GM10248 (cell line): ENCODE data around the gene BFSP1.

Experiments used
- CTCF ChIA-PET: fragments of 300-600 bp; sonication (Branson Sonifier 250); formaldehyde crosslinking; extraction: SDS; loops from one replicate; lab custom pipeline; 2021; ENCODE audit warnings: antibody characterized with exemption; lab: Yijun Ruan, JAX
- POLR2A ChIA-PET: fragments of 350-650 bp; sonication (Branson Sonifier 250); formaldehyde crosslinking; extraction: SDS; loops from one replicate; lab custom pipeline; 2020; ENCODE audit warnings: antibody characterized with exemption; lab: Yijun Ruan, JAX
- DNase-seq: peaks from one replicate; pipeline ENCODE4 v3.0.0; 2012; ENCODE audit errors: extremely low spot score
- CTCF ChIP-seq: IDR thresholded peaks from 2 replicates; pipeline ENCODE4 v1.5.1; 2012; ENCODE audit warnings: mild to moderate bottlenecking, low read depth; ENCODE audit errors: extremely low read depth, missing control alignments, control extremely low read depth

The BFSP1 gene

GRCh38 chr20:17499041-17499440 is 32.1 kb downstream of the BFSP1 start:
- ChIA-PET CTCF (interaction anchor here (0.7 to 2.2 kb wide), 2 partner anchors 12 to 505 kb away, joined by 4 to 8 read pairs; no protein-coding TSS in a partner anchor), POLR2A (no interaction called here)
- no peak for DNase-seq
- no peak for TF ChIP-seq CTCF

DNA sequence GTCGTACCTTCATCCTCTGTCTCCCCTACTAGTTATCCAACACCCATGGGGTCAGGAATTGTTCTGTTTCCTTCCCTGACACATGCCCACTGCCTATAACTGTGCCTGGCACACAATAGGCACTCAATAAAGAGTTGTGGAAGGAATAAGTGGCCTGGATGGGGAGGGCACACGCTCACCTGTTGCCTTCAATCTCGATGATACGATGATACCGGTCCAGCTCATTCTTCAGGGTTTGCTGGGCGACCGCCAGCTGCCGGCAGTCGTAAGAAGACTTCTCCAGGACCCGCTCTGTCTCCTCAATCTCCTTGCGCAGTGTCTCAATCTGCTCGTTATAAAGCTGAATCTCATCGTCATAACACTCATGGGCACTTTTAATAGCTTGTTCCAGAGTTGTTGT is 32.5 kb downstream of the BFSP1 start:
- no peak for TF ChIP-seq CTCF
- no peak for DNase-seq
- ChIA-PET POLR2A (no interaction called here), CTCF (interaction anchor here (0.7 to 2.2 kb wide), 4 partner anchors 12 to 505 kb away, joined by 3 to 8 read pairs (median 4); no protein-coding TSS in a partner anchor)

DNA sequence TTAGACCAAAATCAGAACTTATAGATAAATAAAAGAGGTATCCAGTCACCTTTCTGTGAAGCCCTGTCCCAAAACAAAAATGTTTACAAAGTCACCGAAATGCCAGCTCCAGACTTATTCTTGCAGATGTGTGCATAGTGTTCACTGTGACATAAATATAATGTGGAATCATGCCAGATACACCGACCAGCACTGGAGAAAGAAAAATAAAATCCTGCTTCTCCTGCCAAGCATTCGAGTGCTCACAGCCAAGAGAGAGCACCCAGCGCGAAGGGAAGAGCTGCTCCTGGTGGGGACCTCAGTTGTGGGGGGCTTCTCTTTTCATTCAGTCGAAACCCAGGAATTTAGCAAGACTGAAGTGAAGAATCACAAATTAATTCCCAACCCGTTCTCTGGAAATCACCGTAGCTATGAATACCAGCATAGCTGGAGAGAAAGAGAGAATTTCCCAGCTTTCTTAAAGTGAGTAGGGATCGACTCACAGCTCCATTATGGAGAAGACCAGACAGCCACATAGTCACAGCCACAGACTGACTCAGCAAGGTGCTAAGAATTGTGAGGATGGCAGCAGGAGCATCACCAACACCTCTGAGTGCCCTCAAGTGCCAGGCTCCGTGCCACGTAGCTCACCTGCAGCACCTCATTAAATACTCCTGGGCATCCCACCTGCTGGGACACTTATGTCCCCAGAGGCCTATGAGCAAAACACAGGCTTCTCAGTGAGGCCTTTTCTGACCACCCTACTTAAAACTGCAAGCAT is 33.2 kb downstream of the BFSP1 start:
- CTCF ChIA-PET: interaction anchor here (1.0 to 2.2 kb wide), 3 partner anchors 11 to 15 kb away, joined by 3 to 8 read pairs (median 3); no protein-coding TSS in a partner anchor
- no peak for DNase-seq
- POLR2A ChIA-PET: no interaction called here
- no peak for TF ChIP-seq CTCF

GRCh38 chr20:17495826-17496225 is 35.4 kb downstream of the BFSP1 start:
- no peak for TF ChIP-seq CTCF
- CTCF ChIA-PET: interaction anchor here (1.3 to 1.8 kb wide), 3 partner anchors 9 to 49 kb away, joined by 3 to 6 read pairs (median 3); no protein-coding TSS in a partner anchor

DNA sequence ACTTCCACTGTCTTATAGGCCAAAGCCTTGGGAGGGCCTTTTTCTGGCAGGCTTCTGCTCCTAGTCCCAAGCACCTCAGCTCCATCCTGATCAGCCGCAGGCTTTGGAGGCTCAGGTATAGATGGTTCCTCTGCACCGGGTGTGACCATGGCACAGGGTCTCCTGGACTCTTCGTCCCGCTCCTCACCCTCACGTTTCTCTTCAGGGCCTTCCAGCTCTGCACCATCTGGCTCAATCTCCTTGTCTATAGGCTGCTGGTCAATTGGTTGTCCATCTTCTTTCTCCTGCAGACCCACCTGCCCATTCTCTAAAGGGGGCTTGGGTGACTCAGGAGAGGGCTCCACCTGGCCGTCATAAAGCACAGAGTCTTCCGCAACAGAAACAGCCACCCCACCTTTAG is 37.0 kb downstream of the BFSP1 start:
- DNase-seq: no peak
- POLR2A ChIA-PET: no interaction called here
- no peak for TF ChIP-seq CTCF
- CTCF ChIA-PET: interaction anchor here (1.4 to 3.5 kb wide), 2 partner anchors 8 to 11 kb away, joined by 4 to 19 read pairs; no protein-coding TSS in a partner anchor

More at GRCh38 chr20:17495826-17496225, 35.4 kb downstream of the BFSP1 start:
- DNase-seq: no peak
- POLR2A ChIA-PET: no interaction called here

GRCh38 chr20:17493173-17493572 is 38.0 kb downstream of the BFSP1 start:
- CTCF ChIA-PET: interaction anchor here (3.5 kb wide), 1 partner anchor 12 kb away, joined by 19 read pairs; no protein-coding TSS in a partner anchor

More at GRCh38 chr20:17493173-17493572, 38.0 kb downstream of the BFSP1 start:
- no peak for TF ChIP-seq CTCF
- no peak for DNase-seq
- POLR2A ChIA-PET: no interaction called here
